ENCODE measurements around the gene GFER.

DNA sequence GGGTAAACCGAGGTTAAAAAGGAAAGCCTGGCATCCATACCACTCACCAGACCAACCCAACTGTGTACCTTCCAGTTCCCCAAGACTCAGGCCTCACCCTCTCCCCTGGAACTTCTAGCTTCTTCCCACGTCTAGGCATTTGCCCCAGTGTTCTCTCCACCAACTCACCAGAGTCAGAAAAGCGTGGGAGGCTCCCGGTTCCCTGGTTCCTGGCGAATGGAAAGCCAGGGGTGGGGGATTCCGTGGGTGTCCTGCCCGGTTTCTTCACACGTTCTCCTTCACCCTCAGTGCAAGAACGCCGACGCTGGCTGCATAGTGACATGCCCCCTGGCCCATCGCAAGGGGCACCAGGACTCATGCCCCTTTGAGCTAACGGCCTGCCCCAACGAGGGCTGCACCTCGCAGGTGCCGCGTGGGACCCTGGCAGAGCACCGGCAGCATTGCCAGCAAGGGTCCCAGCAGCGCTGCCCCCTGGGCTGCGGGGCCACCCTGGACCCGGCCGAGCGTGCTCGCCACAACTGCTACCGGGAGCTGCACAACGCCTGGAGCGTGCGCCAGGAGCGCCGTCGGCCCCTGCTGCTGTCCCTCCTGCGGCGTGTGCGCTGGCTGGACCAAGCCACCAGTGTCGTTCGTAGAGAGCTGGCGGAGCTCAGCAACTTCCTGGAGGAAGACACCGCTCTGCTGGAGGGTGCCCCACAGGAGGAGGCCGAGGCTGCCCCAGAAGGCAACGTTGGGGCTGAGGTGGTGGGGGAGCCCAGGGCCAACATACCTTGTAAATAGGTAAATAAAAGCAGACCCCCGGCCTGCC lies 15.6 kb upstream of the GFER start:
- no peak for TF ChIP-seq EZH2 (IDR thresholded peaks at IDR 0.05; ENCODE audit: borderline replicate concordance, insufficient read depth, low read depth, low read length, poor library complexity, severe bottlenecking)
- TF ChIP-seq, protein P1, sequence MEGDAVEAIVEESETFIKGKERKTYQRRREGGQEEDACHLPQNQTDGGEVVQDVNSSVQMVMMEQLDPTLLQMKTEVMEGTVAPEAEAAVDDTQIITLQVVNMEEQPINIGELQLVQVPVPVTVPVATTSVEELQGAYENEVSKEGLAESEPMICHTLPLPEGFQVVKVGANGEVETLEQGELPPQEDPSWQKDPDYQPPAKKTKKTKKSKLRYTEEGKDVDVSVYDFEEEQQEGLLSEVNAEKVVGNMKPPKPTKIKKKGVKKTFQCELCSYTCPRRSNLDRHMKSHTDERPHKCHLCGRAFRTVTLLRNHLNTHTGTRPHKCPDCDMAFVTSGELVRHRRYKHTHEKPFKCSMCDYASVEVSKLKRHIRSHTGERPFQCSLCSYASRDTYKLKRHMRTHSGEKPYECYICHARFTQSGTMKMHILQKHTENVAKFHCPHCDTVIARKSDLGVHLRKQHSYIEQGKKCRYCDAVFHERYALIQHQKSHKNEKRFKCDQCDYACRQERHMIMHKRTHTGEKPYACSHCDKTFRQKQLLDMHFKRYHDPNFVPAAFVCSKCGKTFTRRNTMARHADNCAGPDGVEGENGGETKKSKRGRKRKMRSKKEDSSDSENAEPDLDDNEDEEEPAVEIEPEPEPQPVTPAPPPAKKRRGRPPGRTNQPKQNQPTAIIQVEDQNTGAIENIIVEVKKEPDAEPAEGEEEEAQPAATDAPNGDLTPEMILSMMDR (IDR thresholded peaks at IDR 0.05): no peak
